ENCODE data around the gene DLL1.
"Not testable (repeated sequence)": the region's sequence is repeated elsewhere in the genome, so short reads cannot be mapped to it uniquely, and the experiment has no call there.

DLL1 gene

GRCh38 chr6:170268216-170269129 lies 22.4 kb downstream of the DLL1 start:
- DNase-seq (ENCODE audit: low read depth in 2 of 2) = no peak

GRCh38 chr6:170267688-170268087 lies 23.2 kb downstream of the DLL1 start:
- DNase-seq (ENCODE audit: low read depth in 2 of 2) = no peak

- DNase-seq (ENCODE audit: low read depth in 2 of 2) = no peak
Observed at GRCh38 chr6:170266061-170266825, 24.6 kb downstream of the DLL1 start.

- DNase-seq (ENCODE audit: low read depth in 2 of 2) = no peak
Observed at GRCh38 chr6:170265655-170266054, 25.2 kb downstream of the DLL1 start.

- DNase-seq (ENCODE audit: low read depth in 2 of 2) = not testable (repeated sequence)
Observed at GRCh38 chr6:170264644-170265043, 26.2 kb downstream of the DLL1 start.

- DNase-seq (ENCODE audit: low read depth in 2 of 2) = no peak
Observed at GRCh38 chr6:170264086-170264485, 26.8 kb downstream of the DLL1 start.

GRCh38 chr6:170263410-170263809 lies 27.5 kb downstream of the DLL1 start:
- DNase-seq (ENCODE audit: low read depth in 2 of 2) = no peak

- DNase-seq (ENCODE audit: low read depth in 2 of 2) = no peak
Observed at GRCh38 chr6:170262489-170263088, 28.3 kb downstream of the DLL1 start.

- DNase-seq (ENCODE audit: low read depth in 2 of 2) = no peak
Observed at GRCh38 chr6:170261643-170262488, 29.0 kb downstream of the DLL1 start.

GRCh38 chr6:170260686-170261085 lies 30.2 kb downstream of the DLL1 start:
- no peak for DNase-seq (ENCODE audit: low read depth in 2 of 2)

GRCh38 chr6:170259278-170259677 lies 31.6 kb downstream of the DLL1 start:
- DNase-seq (ENCODE audit: low read depth in 2 of 2) = no peak

- no peak for DNase-seq (ENCODE audit: low read depth in 2 of 2)
Observed at GRCh38 chr6:170258407-170258806, 32.5 kb downstream of the DLL1 start.

- DNase-seq (ENCODE audit: low read depth in 2 of 2) = no peak
Observed at GRCh38 chr6:170257376-170257775, 33.5 kb downstream of the DLL1 start.

- DNase-seq (ENCODE audit: low read depth in 2 of 2) = no peak
Observed at GRCh38 chr6:170256641-170257040, 34.2 kb downstream of the DLL1 start.

- no peak for DNase-seq (ENCODE audit: low read depth in 2 of 2)
Observed at GRCh38 chr6:170255426-170256125, 35.3 kb downstream of the DLL1 start.

GRCh38 chr6:170254315-170255213 lies 36.3 kb downstream of the DLL1 start:
- no peak for DNase-seq (ENCODE audit: low read depth in 2 of 2)

- DNase-seq (ENCODE audit: low read depth in 2 of 2) = no peak
Observed at GRCh38 chr6:170253910-170254269, 37.0 kb downstream of the DLL1 start.

GRCh38 chr6:170253226-170253909 lies 37.5 kb downstream of the DLL1 start:
- no peak for DNase-seq (ENCODE audit: low read depth in 2 of 2)
